PFSK-1 (cell line): ENCODE results near the gene REC8.
A peak's percentile ranks its signal among the peaks of the same experiment; 100 is the strongest.

Source experiments
- FOXP2 ChIP-seq: optimal IDR thresholded peaks from 2 replicates; pipeline ENCODE3; 2011; ENCODE audit warnings: borderline replicate concordance, control low read depth, inconsistent platforms; ENCODE audit not compliant: insufficient read depth; ENCODE audit errors: extremely low read length, extremely low read depth
- POLR2AphosphoS5 ChIP-seq: IDR thresholded peaks from 2 replicates; pipeline ENCODE4 v1.6.1; 2012; ENCODE audit warnings: low read depth, mild to moderate bottlenecking, control low read depth, low read length, moderate library complexity
- SIN3A ChIP-seq: IDR thresholded peaks from 2 replicates; pipeline ENCODE4 v1.6.1; 2012; ENCODE audit warnings: mild to moderate bottlenecking, low read length, moderate library complexity, borderline replicate concordance; ENCODE audit not compliant: insufficient read depth
- TAF1 ChIP-seq: IDR thresholded peaks from 2 replicates; pipeline ENCODE4 v1.6.1; 2012; ENCODE audit warnings: low read length, control low read depth, borderline replicate concordance; ENCODE audit not compliant: insufficient read depth
- TF ChIP-seq, protein P1 (sequence below), 2 experiments: IDR thresholded peaks; 2 replicates each; pipeline versions ENCODE4 v1.6.1 to v1.8.0; 2011 to 2012; ENCODE audit warnings: low read depth in 2 of 2, low read length in 2 of 2, control low read depth in 1 of 2, inconsistent platforms in 1 of 2, mild to moderate bottlenecking in 1 of 2, moderate library complexity in 1 of 2; ENCODE audit not compliant: insufficient read depth in 1 of 2

Gene REC8

DNA sequence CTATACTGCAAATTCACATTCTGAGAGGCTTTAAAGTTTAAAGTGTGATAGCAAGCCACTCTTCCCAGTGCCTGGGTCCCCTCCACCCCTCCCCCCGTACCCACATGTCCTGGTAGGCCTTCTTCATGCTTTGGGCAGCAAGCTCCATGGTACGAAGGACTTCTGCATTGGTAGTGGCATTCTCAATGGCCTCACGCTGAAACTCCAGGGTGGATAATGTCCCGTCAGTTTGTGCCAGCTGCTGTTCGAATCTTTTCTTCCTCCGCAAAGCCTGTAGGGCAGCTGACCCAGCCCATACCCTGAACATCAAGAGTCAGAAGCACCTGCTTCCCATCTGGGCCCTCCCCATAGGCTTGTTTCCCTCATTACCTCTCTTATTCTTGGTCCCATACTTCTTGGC lies 39.4 kb downstream of the REC8 start:
- TF ChIP-seq POLR2AphosphoS5 (no peak), TAF1 (no peak), SIN3A (no peak), FOXP2 (no peak)
- TF ChIP-seq, protein P1, sequence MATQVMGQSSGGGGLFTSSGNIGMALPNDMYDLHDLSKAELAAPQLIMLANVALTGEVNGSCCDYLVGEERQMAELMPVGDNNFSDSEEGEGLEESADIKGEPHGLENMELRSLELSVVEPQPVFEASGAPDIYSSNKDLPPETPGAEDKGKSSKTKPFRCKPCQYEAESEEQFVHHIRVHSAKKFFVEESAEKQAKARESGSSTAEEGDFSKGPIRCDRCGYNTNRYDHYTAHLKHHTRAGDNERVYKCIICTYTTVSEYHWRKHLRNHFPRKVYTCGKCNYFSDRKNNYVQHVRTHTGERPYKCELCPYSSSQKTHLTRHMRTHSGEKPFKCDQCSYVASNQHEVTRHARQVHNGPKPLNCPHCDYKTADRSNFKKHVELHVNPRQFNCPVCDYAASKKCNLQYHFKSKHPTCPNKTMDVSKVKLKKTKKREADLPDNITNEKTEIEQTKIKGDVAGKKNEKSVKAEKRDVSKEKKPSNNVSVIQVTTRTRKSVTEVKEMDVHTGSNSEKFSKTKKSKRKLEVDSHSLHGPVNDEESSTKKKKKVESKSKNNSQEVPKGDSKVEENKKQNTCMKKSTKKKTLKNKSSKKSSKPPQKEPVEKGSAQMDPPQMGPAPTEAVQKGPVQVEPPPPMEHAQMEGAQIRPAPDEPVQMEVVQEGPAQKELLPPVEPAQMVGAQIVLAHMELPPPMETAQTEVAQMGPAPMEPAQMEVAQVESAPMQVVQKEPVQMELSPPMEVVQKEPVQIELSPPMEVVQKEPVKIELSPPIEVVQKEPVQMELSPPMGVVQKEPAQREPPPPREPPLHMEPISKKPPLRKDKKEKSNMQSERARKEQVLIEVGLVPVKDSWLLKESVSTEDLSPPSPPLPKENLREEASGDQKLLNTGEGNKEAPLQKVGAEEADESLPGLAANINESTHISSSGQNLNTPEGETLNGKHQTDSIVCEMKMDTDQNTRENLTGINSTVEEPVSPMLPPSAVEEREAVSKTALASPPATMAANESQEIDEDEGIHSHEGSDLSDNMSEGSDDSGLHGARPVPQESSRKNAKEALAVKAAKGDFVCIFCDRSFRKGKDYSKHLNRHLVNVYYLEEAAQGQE (IDR thresholded peaks at IDR 0.05; ENCODE audit: insufficient read depth in 1 of 2, low read depth in 2 of 2, low read length in 2 of 2), result no peak

DNA sequence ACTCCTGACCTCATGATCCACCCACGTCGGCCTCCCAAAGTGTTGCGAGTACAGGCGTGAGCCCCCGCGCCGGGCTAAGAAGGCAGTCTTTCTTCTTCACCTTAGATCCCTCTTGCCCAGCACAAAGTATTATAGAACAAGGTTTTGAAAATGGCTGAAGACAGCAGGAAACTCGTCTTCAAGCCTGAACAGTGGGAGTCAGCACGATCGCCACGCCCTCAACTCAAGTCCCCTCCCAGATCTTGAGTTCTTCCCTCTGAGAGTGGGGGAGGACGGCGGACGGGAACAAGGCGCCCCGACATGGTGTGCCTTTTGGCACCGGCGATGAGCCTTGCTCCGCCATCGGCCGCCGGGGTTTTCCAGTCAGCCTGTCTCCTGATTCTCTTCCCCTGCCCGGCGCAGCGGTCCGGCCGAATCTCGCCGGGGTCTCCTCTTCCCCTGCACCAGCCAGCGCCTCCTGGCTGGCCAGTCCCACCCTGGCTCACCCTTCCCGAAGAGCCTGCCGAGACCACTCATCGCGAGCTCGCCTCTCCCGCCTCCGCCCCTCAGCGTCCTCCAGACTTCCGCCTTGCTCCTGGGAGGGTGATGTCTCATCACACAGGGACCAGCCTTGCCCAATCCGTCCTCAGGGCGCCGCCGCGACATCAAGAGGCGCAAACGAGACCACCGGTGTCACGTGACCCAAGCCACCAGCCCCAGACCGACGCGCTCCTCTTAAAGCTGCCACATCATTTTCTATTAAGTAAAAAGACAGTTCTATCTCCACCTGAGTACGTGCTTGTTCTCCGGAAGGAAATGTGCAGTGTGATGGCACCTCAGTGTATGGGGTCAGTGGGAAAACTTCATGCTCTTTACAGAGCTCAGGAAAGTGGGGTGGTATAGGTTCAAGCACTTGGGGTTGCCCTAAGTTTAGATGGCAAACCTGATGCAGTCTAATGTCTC lies 41.3 kb downstream of the REC8 start, which contains the start of gene CHMP4A:
Gene CHMP4A, minus strand, starts transcription at position 565 of the 942 bp plus-strand sequence. Its CDS starts 49 bp downstream, at position 516.
- TF ChIP-seq POLR2AphosphoS5 (peak; percentile 67; the same call in 1 of the 2 replicates), SIN3A (no peak), FOXP2 (peak; percentile 63)

DNA sequence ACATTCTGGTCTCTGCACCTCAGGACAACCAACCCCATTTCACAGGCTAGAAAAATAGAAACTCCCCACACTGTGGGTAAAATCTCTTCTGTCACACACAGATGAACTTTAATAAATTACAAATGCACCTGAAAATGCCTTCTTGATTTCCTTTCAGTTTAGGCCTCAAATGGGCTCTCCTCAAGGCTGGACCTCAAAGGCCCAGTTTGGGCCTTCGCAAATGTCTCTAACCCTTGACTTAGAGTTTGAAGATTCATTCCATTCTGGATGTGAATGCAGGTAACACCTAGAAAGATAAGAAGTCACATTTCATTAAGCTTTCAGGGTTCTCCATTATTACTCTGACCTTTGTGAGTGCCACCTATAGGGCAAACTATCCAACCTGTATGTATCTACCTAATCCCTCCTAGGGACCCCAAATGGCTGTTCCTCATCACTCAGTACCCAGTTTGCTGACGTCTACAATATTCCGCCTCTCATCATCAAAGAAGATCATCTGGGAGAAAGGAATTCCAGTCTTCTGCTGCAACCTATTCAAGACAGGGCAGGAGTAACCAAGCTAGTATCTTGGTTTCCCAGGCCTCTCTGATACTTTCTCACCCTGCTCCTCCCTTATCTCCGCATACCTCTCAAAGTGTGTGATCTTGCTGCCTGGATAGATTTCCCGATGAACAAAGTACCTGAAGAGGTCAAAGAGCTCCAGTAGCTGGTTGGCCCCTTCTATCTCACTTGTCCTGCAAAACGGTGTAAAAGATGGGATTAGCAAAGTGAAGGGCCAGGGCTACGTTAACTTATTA lies 42.2 kb downstream of the REC8 start:
- no peak for TF ChIP-seq SIN3A
- TF ChIP-seq TAF1, result no peak
- TF ChIP-seq FOXP2, result no peak
- TF ChIP-seq, protein P1 (IDR thresholded peaks at IDR 0.05; ENCODE audit: insufficient read depth in 1 of 2, low read depth in 2 of 2, low read length in 2 of 2), result no peak
- TF ChIP-seq POLR2AphosphoS5, result no peak

DNA sequence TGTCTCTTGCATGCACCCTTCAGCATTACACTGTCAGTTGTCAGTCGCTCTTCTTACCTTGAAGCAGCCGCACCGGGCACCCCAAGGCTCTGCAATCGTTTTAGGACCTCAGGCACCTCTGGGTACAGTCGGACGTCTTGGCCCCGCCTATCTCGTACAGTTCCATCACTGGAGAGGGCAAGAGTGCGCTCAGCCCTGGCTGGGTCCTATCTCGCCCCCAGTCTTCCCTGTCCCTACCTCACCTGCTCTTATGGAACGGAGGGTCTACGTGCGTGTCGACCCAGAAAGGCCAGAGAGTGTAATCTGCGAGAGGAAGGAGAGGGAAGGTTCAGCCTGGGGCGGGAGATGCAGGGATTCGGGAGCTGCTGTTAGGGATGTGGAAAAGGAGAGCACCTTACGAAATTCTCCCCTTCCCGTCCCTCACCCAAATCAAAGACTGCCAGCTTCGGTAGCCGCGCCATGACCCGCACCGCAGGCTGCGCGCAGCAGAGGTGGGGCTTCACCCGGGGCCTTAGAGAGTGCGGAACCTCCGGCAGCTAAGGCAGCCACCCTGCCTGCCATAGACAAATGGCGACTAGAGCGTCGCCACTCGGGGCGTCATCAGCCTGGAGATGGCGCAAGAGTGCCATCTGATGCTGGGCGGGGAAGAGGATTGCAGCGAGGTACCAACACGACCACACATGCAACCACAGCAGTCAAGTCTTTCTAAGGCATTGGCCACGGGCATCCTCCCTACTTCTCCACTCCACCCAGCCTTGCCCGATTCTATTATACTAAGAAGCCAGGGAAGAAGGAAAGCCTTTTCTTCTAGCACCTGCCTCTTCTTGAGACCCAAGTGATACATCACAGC lies 43.8 kb downstream of the REC8 start, which contains the start of gene MDP1:
Gene MDP1, minus strand, starts transcription at position 572 of the 850 bp plus-strand sequence. Its CDS starts 111 bp downstream, at position 461.
- TF ChIP-seq FOXP2 (peak; percentile 78), TAF1 (peak; percentile 51; the same call in 1 of the 2 replicates), POLR2AphosphoS5 (peak; percentile 71), SIN3A (no peak)

DNA sequence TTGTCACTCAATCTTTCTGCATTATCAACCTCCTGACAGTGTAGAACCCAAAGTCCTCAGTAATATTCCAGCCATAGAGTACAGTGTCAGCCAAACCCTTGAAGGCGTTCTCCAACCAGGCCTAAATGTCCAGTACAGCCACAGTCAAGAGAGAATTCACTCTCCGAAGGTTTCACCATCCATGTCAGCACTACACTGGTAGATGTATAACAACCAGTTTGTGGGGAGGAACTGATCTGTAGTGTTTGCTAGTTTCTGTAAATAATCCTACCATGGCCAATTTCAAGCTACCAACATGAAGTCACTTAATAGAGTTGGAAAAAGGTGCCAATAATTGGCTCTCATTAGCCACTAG lies 44.4 kb downstream of the REC8 start:
- TF ChIP-seq SIN3A (no peak), POLR2AphosphoS5 (no peak), FOXP2 (no peak), TAF1 (no peak)
- TF ChIP-seq, protein P1 (IDR thresholded peaks at IDR 0.05; ENCODE audit: insufficient read depth in 1 of 2, low read depth in 2 of 2, low read length in 2 of 2), result no peak
